ENCODE measurements around the gene GLMN.

Gene GLMN

GRCh38 chr1:92203105-92203504 is 95.7 kb downstream of the GLMN start:
- TF ChIP-seq CTCF (IDR thresholded peaks at IDR 0.05; ENCODE audit: low read depth, low read length): no peak
- TF ChIP-seq MAX (IDR thresholded peaks at IDR 0.05; ENCODE audit: low read depth, low read length): no peak
- no peak for DNase-seq (ENCODE audit: low read depth)
- H3K4me3 ChIP-seq (ENCODE audit: low read depth, low read length): no peak overlapping the region

GRCh38 chr1:92201973-92202372 is 96.8 kb downstream of the GLMN start:
- TF ChIP-seq MYC (IDR thresholded peaks at IDR 0.05; ENCODE audit: low read depth, low read length): no peak
- no peak for TF ChIP-seq CTCF (IDR thresholded peaks at IDR 0.05; ENCODE audit: low read depth, low read length)
- no peak for TF ChIP-seq MAX (IDR thresholded peaks at IDR 0.05; ENCODE audit: low read depth, low read length)
- no peak for TF ChIP-seq POLR2A (IDR thresholded peaks at IDR 0.05; ENCODE audit: extremely low read depth, insufficient read length)
- H3K4me3 ChIP-seq (ENCODE audit: low read depth, low read length): no peak overlapping the region
- DNase-seq (ENCODE audit: low read depth): peak; percentile 66
